Measurements from ENCODE around the gene ZNF484. TPM values are rescaled to one million over a fixed set of nuclear protein-coding genes. Genes with fewer than 3 reads are reported as not detected.
"Not testable (repeated sequence)": the region's sequence is repeated elsewhere in the genome, so short reads cannot be mapped to it uniquely, and the experiment has no call there.

ZNF484 gene
- total and polyA plus RNA-seq, 7 donors, result 0.79 to 6.1 (median 3.9) TPM

GRCh38 chr9:92857236-92857635 lies 20.6 kb downstream of the ZNF484 start:
- no peak overlapping the region for H3K4me3 ChIP-seq
- peaks cover 6 to 49% of the 10 kb centered on the region in 2 donors for H3K36me3 ChIP-seq (ENCODE audit: insufficient read depth in 1 of 2, low read depth in 1 of 2)
- H3K4me1 ChIP-seq, result no peaks in the 10 kb centered on the region
- intact Hi-C loops (cut with DNase I), result no loop called here
- TF ChIP-seq CTCF (IDR thresholded peaks at IDR 0.05), result no peak
- no peaks in the 10 kb centered on the region for H3K27me3 ChIP-seq (ENCODE audit: insufficient read depth in 3 of 3, low read length in 2 of 3)
- H3K27ac ChIP-seq, result no peak overlapping the region
- H3K9me3 ChIP-seq, result no peaks in the 10 kb centered on the region
- DNase-seq (no peak), ATAC-seq (no peak)

GRCh38 chr9:92853716-92854115 lies 24.1 kb downstream of the ZNF484 start:
- peaks cover 11 to 79% of the 10 kb centered on the region in 2 donors for H3K36me3 ChIP-seq (ENCODE audit: insufficient read depth in 1 of 2, low read depth in 1 of 2)
- ATAC-seq (no peak), DNase-seq (no peak)
- no peak for TF ChIP-seq CTCF (IDR thresholded peaks at IDR 0.05)
- 67 to 86% (median 82%) methylated on average over 2 of the region's 2 CpGs for whole genome bisulfite sequencing, 3 donors
- peaks cover 15% of the 10 kb centered on the region for H3K9me3 ChIP-seq
- H3K27ac ChIP-seq, result no peak overlapping the region
- no peaks in the 10 kb centered on the region for H3K4me1 ChIP-seq
- H3K27me3 ChIP-seq (ENCODE audit: insufficient read depth in 3 of 3, low read length in 2 of 3), result no peaks in the 10 kb centered on the region
- H3K4me3 ChIP-seq, result no peak overlapping the region
- intact Hi-C loops (cut with DNase I), result no loop called here

- Histone ChIP-seq H3K9me3 (peaks cover 43% of the 10 kb centered on the region), H3K36me3 (ENCODE audit: insufficient read depth in 1 of 2, low read depth in 1 of 2) (peaks cover 23 to 94% of the 10 kb centered on the region in 2 donors), H3K4me3 (no peak overlapping the region), H3K4me1 (no peaks in the 10 kb centered on the region), H3K27me3 (ENCODE audit: insufficient read depth in 3 of 3, low read length in 2 of 3) (no peaks in the 10 kb centered on the region), H3K27ac (no peak overlapping the region)
- intact Hi-C loops (cut with DNase I), result no loop called here
- ATAC-seq (no peak), DNase-seq (no peak)
- no peak for TF ChIP-seq CTCF (IDR thresholded peaks at IDR 0.05)
Measured at GRCh38 chr9:92850898-92851297, 26.9 kb downstream of the ZNF484 start.

- H3K27ac ChIP-seq; H3K4me3 ChIP-seq; DNase-seq; H3K4me1 ChIP-seq; ATAC-seq; H3K27me3 ChIP-seq (ENCODE audit: insufficient read depth in 3 of 3, low read length in 2 of 3); intact Hi-C loops (cut with DNase I): not testable (repeated sequence)
- Histone ChIP-seq H3K36me3 (ENCODE audit: insufficient read depth in 1 of 2, low read depth in 1 of 2) (peaks cover 20 to 72% of the 10 kb centered on the region in 2 donors), H3K9me3 (peaks cover 64% of the 10 kb centered on the region)
- 88 to 96% (median 92%) methylated on average over 6 of the region's 6 CpGs for WGBS, 3 donors
Measured at GRCh38 chr9:92848740-92849139, 29.1 kb downstream of the ZNF484 start.

GRCh38 chr9:92846662-92847145 lies 31.1 kb downstream of the ZNF484 start:
- Histone ChIP-seq H3K4me3 (no peak overlapping the region), H3K27me3 (ENCODE audit: insufficient read depth in 3 of 3, low read length in 2 of 3) (no peaks in the 10 kb centered on the region), H3K36me3 (ENCODE audit: insufficient read depth in 1 of 2, low read depth in 1 of 2) (peaks cover 17 to 53% of the 10 kb centered on the region in 2 donors), H3K9me3 (peaks cover 82% of the 10 kb centered on the region), H3K4me1 (no peaks in the 10 kb centered on the region), H3K27ac (no peak overlapping the region)
- intact Hi-C loops (cut with DNase I), result no loop called here
- 93 to 100% (median 97%) methylated on average over 1 of the region's 1 CpG for WGBS, 3 donors
- TF ChIP-seq CTCF (IDR thresholded peaks at IDR 0.05), result no peak
- DNase-seq (no peak), ATAC-seq (no peak)

- intact Hi-C loops (cut with DNase I), result not testable (repeated sequence)
Measured at GRCh38 chr9:92838411-92838810, 39.4 kb downstream of the ZNF484 start.

More at GRCh38 chr9:92838411-92838810, 39.4 kb downstream of the ZNF484 start:
- WGBS, 3 donors, result 93 to 100% (median 94%) methylated on average over 1 of the region's 1 CpG
- not testable (repeated sequence) for H3K4me1 ChIP-seq; ATAC-seq; H3K36me3 ChIP-seq (ENCODE audit: insufficient read depth in 1 of 2, low read depth in 1 of 2); H3K4me3 ChIP-seq; H3K27ac ChIP-seq; DNase-seq; H3K27me3 ChIP-seq (ENCODE audit: insufficient read depth in 3 of 3, low read length in 2 of 3)
- H3K9me3 ChIP-seq, result peaks cover 40% of the 10 kb centered on the region
